NCI-H2196 treated with DMSO at 0.1 percent for 48 hours (cell line): ENCODE results near the gene UBE2E3.
"Not testable (repeated sequence)": the region's sequence is repeated elsewhere in the genome, so short reads cannot be mapped to it uniquely, and the experiment has no call there.

Source experiments
- DNase-seq: peaks from one replicate; lab custom pipeline; 2025; ENCODE audit not compliant: unreplicated experiment; lab: John Stamatoyannopoulos, UW

Gene UBE2E3

GRCh38 chr2:181025004-181025403 is 44.6 kb downstream of the UBE2E3 start:
- no peak for DNase-seq

GRCh38 chr2:181036445-181036844 is 56.0 kb downstream of the UBE2E3 start:
- DNase-seq, result no peak

GRCh38 chr2:181036848-181037603 is 56.6 kb downstream of the UBE2E3 start:
- no peak for DNase-seq

GRCh38 chr2:181037922-181038321 is 57.5 kb downstream of the UBE2E3 start:
- DNase-seq, result no peak

GRCh38 chr2:181038796-181039195 is 58.4 kb downstream of the UBE2E3 start:
- DNase-seq, result no peak

GRCh38 chr2:181040839-181041238 is 60.4 kb downstream of the UBE2E3 start:
- DNase-seq, result not testable (repeated sequence)

GRCh38 chr2:181041661-181042060 is 61.3 kb downstream of the UBE2E3 start:
- DNase-seq, result no peak

GRCh38 chr2:181042706-181043105 is 62.3 kb downstream of the UBE2E3 start:
- no peak for DNase-seq

GRCh38 chr2:181046833-181047232 is 66.4 kb downstream of the UBE2E3 start:
- no peak for DNase-seq

GRCh38 chr2:181047829-181048228 is 67.4 kb downstream of the UBE2E3 start:
- DNase-seq, result no peak

- DNase-seq, result no peak
Measured at GRCh38 chr2:181051861-181052522, 71.6 kb downstream of the UBE2E3 start.

- DNase-seq, result no peak
Measured at GRCh38 chr2:181052523-181052891, 72.1 kb downstream of the UBE2E3 start.

GRCh38 chr2:181054256-181054655 is 73.9 kb downstream of the UBE2E3 start:
- DNase-seq, result no peak

GRCh38 chr2:181054843-181055242 is 74.4 kb downstream of the UBE2E3 start:
- no peak for DNase-seq

GRCh38 chr2:181058378-181059269 is 78.2 kb downstream of the UBE2E3 start:
- no peak for DNase-seq

GRCh38 chr2:181063696-181064095 is 83.3 kb downstream of the UBE2E3 start:
- no peak for DNase-seq

- no peak for DNase-seq
Measured at GRCh38 chr2:181065458-181065857, 85.1 kb downstream of the UBE2E3 start.

- DNase-seq, result no peak
Measured at GRCh38 chr2:181066333-181066732, 85.9 kb downstream of the UBE2E3 start.

- no peak for DNase-seq
Measured at GRCh38 chr2:181070119-181070835, 89.9 kb downstream of the UBE2E3 start.

GRCh38 chr2:181070836-181071200 is 90.4 kb downstream of the UBE2E3 start:
- no peak for DNase-seq
